ENCODE measurements around the gene FCHO1.

DNA sequence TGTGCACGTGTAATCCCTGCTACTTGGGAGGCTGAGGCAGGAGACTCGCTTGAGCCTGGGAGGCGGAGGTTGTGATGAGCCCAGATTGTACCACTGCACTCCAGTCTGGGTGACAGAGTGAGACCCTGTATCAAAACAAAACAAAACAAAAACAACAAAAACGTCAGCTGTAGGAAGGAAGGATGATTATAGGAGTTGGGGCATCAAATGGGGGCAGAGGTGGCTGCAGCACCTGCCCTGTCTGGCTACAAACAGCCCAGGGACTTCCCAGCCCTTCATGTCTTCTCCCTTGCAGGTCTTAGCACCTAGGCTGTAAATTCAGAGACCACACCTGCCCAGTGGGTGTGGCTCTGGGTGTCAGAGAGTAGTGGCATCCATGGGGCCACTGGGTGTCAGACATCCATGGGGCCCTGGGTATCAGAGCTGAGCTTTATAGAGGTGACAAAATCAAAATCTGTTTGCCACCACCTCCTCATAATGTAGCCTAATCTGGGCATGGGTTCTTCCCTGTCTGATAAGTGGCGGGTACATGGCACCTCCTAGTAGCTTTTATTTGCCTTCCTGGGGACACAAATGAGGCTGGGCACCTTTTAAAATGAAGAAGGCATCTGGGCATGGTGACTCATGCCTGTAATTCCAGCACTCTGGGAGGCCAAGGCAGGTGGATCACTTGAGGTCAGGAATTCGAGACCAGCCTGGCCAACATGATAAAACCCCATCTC lies 38.9 kb downstream of the FCHO1 start:
- TF ChIP-seq YY1 (IDR thresholded peaks at IDR 0.05; ENCODE audit: insufficient read depth, insufficient read length), result no peak
- TF ChIP-seq ZNF274 (IDR thresholded peaks at IDR 0.05; ENCODE audit: low read depth, low read length), result no peak

Measured in NT2/D1 (cell line).